Chondrocyte (in vitro differentiated cells): ENCODE results near the gene SYAP1. TPM values are rescaled to one million over a fixed set of nuclear protein-coding genes. Genes with fewer than 3 reads are reported as not detected.
A peak's percentile ranks its signal among the peaks of the same experiment; 100 is the strongest.
"Not testable (repeated sequence)": the region's sequence is repeated elsewhere in the genome, so short reads cannot be mapped to it uniquely, and the experiment has no call there.

Source experiments
- DNase-seq: peaks from one replicate; pipeline ENCODE4 v3.0.0; 2021; ENCODE audit warnings: mixed read lengths, low spot score
- H3K27ac Mint-ChIP-seq: one replicate; pipeline ENCODE4 v1.8.0; 2021; ENCODE audit warnings: mild to moderate bottlenecking, moderate library complexity, mixed read lengths; ENCODE audit not compliant: unreplicated experiment
- H3K27me3 Mint-ChIP-seq: 2 replicates; pipeline ENCODE4 v1.8.0; 2021; ENCODE audit warnings: low read depth, mixed read lengths
- H3K36me3 Mint-ChIP-seq: 2 replicates; pipeline ENCODE4 v1.8.0; 2021; ENCODE audit warnings: low read depth, mixed read lengths
- H3K4me1 Mint-ChIP-seq: 2 replicates; pipeline ENCODE4 v1.8.0; 2021; ENCODE audit warnings: low read depth, mild to moderate bottlenecking, mixed read lengths
- H3K4me3 Mint-ChIP-seq: one replicate; pipeline ENCODE4 v1.8.0; 2021; ENCODE audit warnings: mild to moderate bottlenecking, moderate library complexity, mixed read lengths; ENCODE audit not compliant: unreplicated experiment
- H3K9me3 Mint-ChIP-seq: 2 replicates; pipeline ENCODE4 v1.8.0; 2021; ENCODE audit warnings: low read depth, mixed read lengths
- CTCF ChIP-seq: fragments of 200-600 bp; sonication (generic); IDR thresholded peaks from 2 replicates; pipeline ENCODE4 v1.5.0; 2021; ENCODE audit warnings: antibody characterized with exemption, mild to moderate bottlenecking, moderate library complexity
- total RNA-seq: library from RNA; stranded (reverse); gene quantifications from 3 replicates; pipeline ENCODE4 v1.2.1, GENCODE V29; 2021

SYAP1 gene
- total RNA-seq, 1 donor from 2014 or later, result 53.3 TPM

GRCh38 chrX:16725072-16725471, 5.7 kb downstream of the SYAP1 start:
- no peak overlapping the region for H3K4me3 Mint-ChIP-seq
- H3K36me3 Mint-ChIP-seq, result no peaks in the 10 kb centered on the region
- no peaks in the 10 kb centered on the region for H3K9me3 Mint-ChIP-seq
- TF ChIP-seq CTCF, result no peak
- H3K27me3 Mint-ChIP-seq, result no peaks in the 10 kb centered on the region
- peak overlapping the region; percentile 1 for H3K27ac Mint-ChIP-seq
- DNase-seq, result no peak
- H3K4me1 Mint-ChIP-seq, result peaks cover 49% of the 10 kb centered on the region

- not testable (repeated sequence) for H3K27ac Mint-ChIP-seq, H3K27me3 Mint-ChIP-seq, H3K4me3 Mint-ChIP-seq, H3K9me3 Mint-ChIP-seq, DNase-seq, H3K36me3 Mint-ChIP-seq
- peaks cover 41% of the 10 kb centered on the region for H3K4me1 Mint-ChIP-seq
These were observed 7.1 kb downstream of the SYAP1 start for GRCh38 chrX:16726347-16726988.

DNA sequence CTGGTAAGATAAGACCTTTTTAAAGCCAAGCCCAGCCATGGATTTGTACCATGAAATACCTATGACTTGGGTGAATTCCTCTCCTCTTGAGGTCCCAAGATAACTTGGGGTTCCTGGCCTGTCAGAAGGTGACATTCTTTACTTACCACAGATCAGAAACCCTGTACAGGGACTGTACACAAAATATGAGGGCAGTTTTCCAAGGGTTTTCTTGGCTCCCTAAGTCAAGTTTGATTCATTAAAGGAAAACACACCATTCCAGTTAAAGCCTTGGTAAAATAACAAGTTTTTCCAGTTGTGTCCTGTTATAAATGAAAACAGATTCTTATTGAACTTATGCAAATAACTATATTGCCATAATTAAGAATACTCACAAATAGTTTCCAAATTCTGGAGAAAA, 8.2 kb downstream of the SYAP1 start:
- Mint-ChIP-seq H3K4me1 (peaks cover 32% of the 10 kb centered on the region), H3K36me3 (no peaks in the 10 kb centered on the region), H3K27me3 (no peaks in the 10 kb centered on the region), H3K27ac (no peak overlapping the region), H3K4me3 (no peak overlapping the region), H3K9me3 (no peaks in the 10 kb centered on the region)
- TF ChIP-seq CTCF, result no peak
- no peak for DNase-seq

GRCh38 chrX:16730450-16730849, 11.0 kb downstream of the SYAP1 start:
- no peaks in the 10 kb centered on the region for H3K36me3 Mint-ChIP-seq
- no peak for TF ChIP-seq CTCF
- DNase-seq, result no peak
- H3K4me3 Mint-ChIP-seq, result no peak overlapping the region
- no peak overlapping the region for H3K27ac Mint-ChIP-seq
- no peaks in the 10 kb centered on the region for H3K9me3 Mint-ChIP-seq
- H3K27me3 Mint-ChIP-seq, result no peaks in the 10 kb centered on the region
- peaks cover 26% of the 10 kb centered on the region for H3K4me1 Mint-ChIP-seq

DNA sequence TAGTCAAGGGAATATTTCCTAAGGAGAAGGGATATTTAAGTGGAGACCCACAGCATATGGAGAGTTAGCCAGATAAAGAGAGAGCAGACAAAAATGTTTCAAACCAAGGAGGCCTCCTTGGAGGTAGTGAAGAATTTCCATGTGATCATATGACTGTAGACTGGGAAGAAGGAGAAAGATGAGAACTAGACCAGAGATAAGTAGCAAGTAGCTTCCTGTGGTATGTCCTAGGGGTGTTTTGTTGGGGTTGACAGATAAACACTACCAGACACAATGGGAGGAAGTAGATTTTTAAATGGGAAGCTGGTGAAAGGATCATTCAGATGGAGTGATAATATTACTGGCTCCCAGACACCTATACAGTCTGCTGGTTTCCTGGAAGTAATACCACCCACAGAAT, 13.6 kb downstream of the SYAP1 start:
- H3K4me1 Mint-ChIP-seq, result peaks cover 12% of the 10 kb centered on the region
- peaks cover 8% of the 10 kb centered on the region for H3K36me3 Mint-ChIP-seq
- H3K9me3 Mint-ChIP-seq, result no peaks in the 10 kb centered on the region
- TF ChIP-seq CTCF, result no peak
- H3K4me3 Mint-ChIP-seq, result no peak overlapping the region
- no peak for DNase-seq
- H3K27me3 Mint-ChIP-seq, result no peaks in the 10 kb centered on the region
- no peak overlapping the region for H3K27ac Mint-ChIP-seq

GRCh38 chrX:16737024-16737423, 17.6 kb downstream of the SYAP1 start:
- Mint-ChIP-seq H3K36me3 (peaks cover 15% of the 10 kb centered on the region), H3K4me3 (no peak overlapping the region), H3K27me3 (no peaks in the 10 kb centered on the region), H3K27ac (no peak overlapping the region), H3K9me3 (no peaks in the 10 kb centered on the region), H3K4me1 (peaks cover 6% of the 10 kb centered on the region)
- TF ChIP-seq CTCF, result no peak
- no peak for DNase-seq
